ENCODE results near the gene PSMB10.
A peak's percentile ranks its signal among the peaks of the same experiment; 100 is the strongest.
"Not testable (repeated sequence)": the region's sequence is repeated elsewhere in the genome, so short reads cannot be mapped to it uniquely, and the experiment has no call there.

Gene PSMB10

GRCh38 chr16:67941469-67942199 is 5.0 kb upstream of the PSMB10 start:
- no peak for DNase-seq

- no peak for DNase-seq
These were observed 3.9 kb upstream of the PSMB10 start for GRCh38 chr16:67940446-67941089.

GRCh38 chr16:67939507-67940445 is 3.1 kb upstream of the PSMB10 start:
- DNase-seq: peak in 3 of 4 experiments; percentile 28 to 50 (median 39)

- not testable (repeated sequence) for DNase-seq
These were observed 1.1 kb upstream of the PSMB10 start for GRCh38 chr16:67937713-67938112.

- peak; percentile 90 to 95 (median 92) for DNase-seq
These were observed 393 bp upstream of the PSMB10 start for GRCh38 chr16:67936880-67937605.

DNA sequence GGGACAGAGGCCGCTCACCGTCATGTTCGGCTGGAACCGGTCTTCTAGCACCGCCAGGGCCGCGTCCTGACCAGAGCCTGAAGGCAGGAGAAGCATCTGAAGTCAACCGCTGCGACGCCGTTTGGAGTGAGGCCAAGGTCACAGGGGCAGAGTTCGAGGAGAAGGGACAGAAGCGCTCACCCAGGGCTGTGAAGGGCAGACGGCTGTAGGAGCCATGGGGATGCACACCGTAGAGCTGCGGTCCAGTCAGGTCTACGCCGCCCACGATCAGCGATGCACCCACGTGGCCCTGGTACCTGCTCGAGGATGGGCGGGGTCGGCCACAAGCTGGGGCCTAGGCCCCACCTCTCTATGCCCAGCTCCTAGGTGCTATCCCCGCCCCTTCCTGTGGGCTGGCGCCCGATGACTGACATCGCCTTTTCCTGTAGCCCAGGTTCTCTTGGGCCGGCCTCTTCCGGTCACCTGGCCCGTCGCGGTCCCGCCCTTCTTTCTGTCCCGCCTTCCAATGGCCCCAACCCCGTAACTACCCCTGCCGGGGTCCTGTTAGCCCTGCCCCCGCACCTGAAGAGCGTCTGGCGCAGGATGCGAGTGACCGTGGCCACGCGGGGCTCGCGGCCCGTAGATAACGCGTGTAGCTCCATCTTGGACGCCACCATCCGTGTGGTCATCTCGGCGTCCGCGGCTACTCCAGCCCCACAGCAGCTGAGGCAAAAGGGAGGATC is 1.1 kb downstream of the PSMB10 start:
- DNase-seq: peak; percentile 89 to 94 (median 92)

DNA sequence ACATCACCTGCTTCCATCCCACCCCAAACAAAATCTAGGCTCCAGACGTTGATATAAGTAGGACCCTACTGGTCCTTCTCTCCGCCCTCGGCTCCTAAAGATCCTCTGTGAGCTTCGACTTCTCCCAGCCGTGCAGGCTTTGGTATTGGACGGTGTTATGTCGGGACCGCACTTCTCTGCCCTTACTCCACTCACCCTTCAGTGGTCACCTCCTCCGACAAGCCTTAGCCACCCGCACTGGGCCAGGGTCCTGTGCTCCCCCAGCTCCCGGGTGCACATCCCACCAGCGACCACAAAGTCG is 1.6 kb downstream of the PSMB10 start:
- no peak for DNase-seq

GRCh38 chr16:67934306-67935100 is 2.1 kb downstream of the PSMB10 start:
- no peak for DNase-seq

- no peak for DNase-seq
These were observed 2.8 kb downstream of the PSMB10 start for GRCh38 chr16:67933805-67934204.

DNA sequence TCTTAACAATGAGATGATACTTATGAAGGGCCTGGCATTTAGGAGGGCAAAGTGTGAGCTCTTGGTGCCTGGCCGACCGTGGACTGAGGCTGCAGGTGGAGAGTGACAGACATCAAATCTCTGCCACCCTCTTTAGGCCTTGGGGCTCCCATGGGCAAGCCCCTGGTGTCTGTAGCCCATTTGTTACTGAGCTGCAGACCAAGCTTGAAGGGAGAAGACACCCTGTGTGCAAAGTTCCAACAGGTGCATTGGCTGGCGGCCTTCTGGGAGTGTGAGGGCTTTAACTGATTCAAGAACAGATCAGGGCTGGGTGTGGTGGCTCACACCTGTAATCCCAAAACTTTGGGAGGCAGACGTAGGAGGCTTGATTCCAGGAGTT is 4.2 kb downstream of the PSMB10 start:
- no peak for DNase-seq

DNA sequence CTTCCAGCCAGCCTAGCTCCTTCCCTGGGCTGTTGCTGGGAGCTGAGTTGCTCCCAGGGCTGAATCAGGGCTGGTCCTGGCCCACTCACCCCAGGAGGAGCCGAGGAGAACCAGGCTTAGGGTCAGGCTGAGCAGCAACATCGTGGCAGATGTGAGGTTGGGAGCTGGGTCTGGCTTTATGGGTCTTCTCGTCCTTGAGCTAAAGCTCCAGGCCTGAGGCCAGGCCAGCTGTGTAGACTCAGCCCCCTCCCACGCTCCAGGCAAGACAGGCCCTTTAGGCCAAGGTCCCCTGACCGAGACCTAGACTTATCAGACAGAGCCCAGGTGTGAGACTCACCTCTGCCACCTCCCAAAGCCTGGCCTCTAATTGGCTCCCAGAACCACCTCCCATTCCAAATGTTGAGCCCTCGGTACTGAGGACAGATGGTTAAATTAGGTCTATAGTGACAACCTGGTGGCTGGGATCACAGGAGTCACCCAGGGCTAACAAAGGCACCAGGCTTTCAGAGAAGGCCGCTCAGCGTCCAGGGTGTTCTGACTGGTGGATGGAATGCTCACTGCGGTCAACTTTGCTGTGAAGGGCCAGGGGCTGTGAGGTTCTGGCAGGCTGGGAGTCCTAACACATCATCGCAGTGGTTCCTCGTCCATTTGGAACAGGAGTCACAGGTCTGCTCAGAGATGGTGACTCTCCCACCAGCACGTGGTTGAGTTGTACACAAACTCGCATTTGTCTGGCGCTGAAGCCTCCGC is 4.8 kb downstream of the PSMB10 start, which contains the start of gene CTRL:
Gene CTRL, minus strand, starts transcription at position 151 of the 750 bp plus-strand sequence. Its CDS starts 10 bp downstream, at position 141.
- DNase-seq: no peak

GRCh38 chr16:67930678-67931211 is 5.9 kb downstream of the PSMB10 start:
- no peak for DNase-seq

GRCh38 chr16:67930191-67930590 is 6.5 kb downstream of the PSMB10 start:
- DNase-seq: no peak

- peak; percentile 63 to 79 (median 72) for DNase-seq
These were observed 7.9 kb downstream of the PSMB10 start for GRCh38 chr16:67928561-67929364.

- no peak for DNase-seq
These were observed 8.5 kb downstream of the PSMB10 start for GRCh38 chr16:67928147-67928546.

DNA sequence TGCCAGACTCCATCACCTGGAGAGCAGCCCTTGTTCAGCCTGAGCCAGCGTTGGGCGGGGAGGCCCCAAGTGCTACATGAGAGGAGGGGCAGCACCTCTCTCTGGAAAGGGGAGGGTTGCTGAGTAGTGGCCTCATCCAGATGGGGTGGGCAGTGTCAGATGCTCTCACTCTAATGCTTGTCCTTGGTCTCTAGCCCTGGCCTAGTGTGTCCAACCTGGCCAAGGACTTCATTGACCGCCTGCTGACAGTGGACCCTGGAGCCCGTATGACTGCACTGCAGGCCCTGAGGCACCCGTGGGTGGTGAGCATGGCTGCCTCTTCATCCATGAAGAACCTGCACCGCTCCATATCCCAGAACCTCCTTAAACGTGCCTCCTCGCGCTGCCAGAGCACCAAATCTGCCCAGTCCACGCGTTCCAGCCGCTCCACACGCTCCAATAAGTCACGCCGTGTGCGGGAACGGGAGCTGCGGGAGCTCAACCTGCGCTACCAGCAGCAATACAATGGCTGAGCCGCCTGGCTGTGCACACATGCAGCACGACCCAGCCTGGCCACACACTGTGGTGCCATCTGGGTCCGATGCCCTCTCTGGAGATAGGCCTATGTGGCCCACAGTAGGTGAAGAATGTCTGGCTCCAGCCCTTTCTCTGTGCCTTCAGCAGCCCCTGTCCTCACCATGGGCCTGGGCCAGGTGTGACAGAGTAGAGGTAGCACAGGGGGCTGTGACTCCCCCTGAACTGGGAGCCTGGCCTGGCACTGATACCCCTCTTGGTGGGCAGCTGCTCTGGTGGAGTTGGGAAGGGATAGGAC is 9.3 kb downstream of the PSMB10 start:
- DNase-seq: no peak

DNA sequence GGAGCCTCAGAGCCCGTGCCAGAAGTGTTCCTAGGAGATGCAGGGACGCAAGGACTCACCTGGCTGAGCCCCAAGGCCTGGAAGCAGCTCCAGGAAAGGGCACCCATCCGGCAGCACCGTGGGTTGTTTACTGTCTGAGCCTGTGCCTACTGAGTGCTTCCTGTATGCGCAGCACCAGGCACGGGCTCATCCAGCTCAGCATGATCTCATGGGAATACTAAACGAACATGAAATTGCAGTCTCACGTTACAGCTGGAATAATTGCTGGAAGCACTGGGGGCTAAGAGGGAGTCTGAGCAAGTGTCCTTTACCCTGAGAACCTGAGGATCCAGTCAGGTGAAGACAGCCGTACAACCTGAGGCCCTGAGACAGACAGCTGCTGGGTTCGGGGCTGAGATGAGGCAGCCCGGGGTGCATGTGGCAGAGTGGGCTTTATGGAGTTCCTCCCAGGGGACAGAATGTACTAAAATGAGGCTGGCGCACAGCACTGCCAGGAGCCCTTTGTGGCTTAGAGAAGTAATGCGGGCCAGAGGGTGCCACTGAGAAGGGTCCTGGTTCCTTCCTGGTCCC is 10.4 kb downstream of the PSMB10 start:
- DNase-seq: no peak
